Karpas-422 (cell line): ENCODE data around the gene CORO6. TPM values are rescaled to one million over a fixed set of nuclear protein-coding genes. Genes with fewer than 3 reads are reported as not detected.

Experiments used
- DNase-seq: peaks from one replicate; pipeline ENCODE4 v3.0.0-alpha.2; 2015
- H2AFZ ChIP-seq: fragments of 200-600 bp; sonication (generic); 2 replicates; pipeline ENCODE4 v1.6.1; 2014; ENCODE audit warnings: antibody characterized with exemption, low read length, mixed read lengths
- H3K27ac ChIP-seq: fragments of 200-600 bp; sonication (generic); 2 replicates; pipeline ENCODE4 v1.5.1; 2014; ENCODE audit warnings: mild to moderate bottlenecking, low read length, moderate library complexity
- H3K27me3 ChIP-seq: fragments of 200-600 bp; sonication (generic); 2 replicates; pipeline ENCODE4 v1.6.1; 2014; ENCODE audit warnings: low read length, mixed read lengths
- H3K36me3 ChIP-seq: fragments of 200-600 bp; sonication (generic); 2 replicates; pipeline ENCODE4 v1.6.1; 2014; ENCODE audit warnings: low read length, mixed read lengths; ENCODE audit not compliant: insufficient read depth
- H3K4me1 ChIP-seq: fragments of 200-600 bp; sonication (generic); 2 replicates; pipeline ENCODE4 v1.6.1; 2014; ENCODE audit warnings: mild to moderate bottlenecking, low read length, mixed read lengths
- H3K4me2 ChIP-seq: fragments of 200-600 bp; sonication (generic); 2 replicates; pipeline ENCODE4 v1.6.1; 2014; ENCODE audit warnings: low read length, low read depth, mild to moderate bottlenecking; ENCODE audit not compliant: poor library complexity, severe bottlenecking
- H3K4me3 ChIP-seq: fragments of 200-600 bp; sonication (generic); 2 replicates; pipeline ENCODE4 v1.5.1; 2014; ENCODE audit warnings: mild to moderate bottlenecking, antibody characterized with exemption, low read length, mixed read lengths
- H3K79me2 ChIP-seq: fragments of 200-600 bp; sonication (generic); 2 replicates; pipeline ENCODE4 v1.6.1; 2014; ENCODE audit warnings: mild to moderate bottlenecking, low read length, mixed read lengths
- H3K9ac ChIP-seq: fragments of 200-600 bp; sonication (generic); 2 replicates; pipeline ENCODE4 v1.6.0; 2014; ENCODE audit warnings: low read length
- H3K9me2 ChIP-seq: fragments of 200-600 bp; sonication (generic), shearing (Covaris generic); replicated peaks from 2 replicates; pipeline ENCODE4 v1.6.0; 2014; ENCODE audit warnings: mild to moderate bottlenecking, low read length, moderate library complexity; ENCODE audit not compliant: insufficient read depth
- H3K9me3 ChIP-seq: fragments of 300-700, 200-600 bp; sonication (generic); 2 replicates; pipeline ENCODE4 v1.6.1; 2014; ENCODE audit warnings: low read length, mixed read lengths
- H4K20me1 ChIP-seq: fragments of 200-600 bp; sonication (generic); 2 replicates; pipeline ENCODE4 v1.6.1; 2014; ENCODE audit warnings: mild to moderate bottlenecking, antibody characterized with exemption, low read length, low read depth; ENCODE audit not compliant: insufficient read depth
- total RNA-seq: library from RNA; depleted of rRNA; stranded (reverse); fragments of >200 nt; shearing (Covaris generic); gene quantifications from 2 replicates; pipeline ENCODE4 v1.2.3, GENCODE V29; 2014; ENCODE audit warnings: low replicate concordance

Gene CORO6
- total RNA-seq, 1 experiment from 2014 or later = 1.8 TPM

DNA sequence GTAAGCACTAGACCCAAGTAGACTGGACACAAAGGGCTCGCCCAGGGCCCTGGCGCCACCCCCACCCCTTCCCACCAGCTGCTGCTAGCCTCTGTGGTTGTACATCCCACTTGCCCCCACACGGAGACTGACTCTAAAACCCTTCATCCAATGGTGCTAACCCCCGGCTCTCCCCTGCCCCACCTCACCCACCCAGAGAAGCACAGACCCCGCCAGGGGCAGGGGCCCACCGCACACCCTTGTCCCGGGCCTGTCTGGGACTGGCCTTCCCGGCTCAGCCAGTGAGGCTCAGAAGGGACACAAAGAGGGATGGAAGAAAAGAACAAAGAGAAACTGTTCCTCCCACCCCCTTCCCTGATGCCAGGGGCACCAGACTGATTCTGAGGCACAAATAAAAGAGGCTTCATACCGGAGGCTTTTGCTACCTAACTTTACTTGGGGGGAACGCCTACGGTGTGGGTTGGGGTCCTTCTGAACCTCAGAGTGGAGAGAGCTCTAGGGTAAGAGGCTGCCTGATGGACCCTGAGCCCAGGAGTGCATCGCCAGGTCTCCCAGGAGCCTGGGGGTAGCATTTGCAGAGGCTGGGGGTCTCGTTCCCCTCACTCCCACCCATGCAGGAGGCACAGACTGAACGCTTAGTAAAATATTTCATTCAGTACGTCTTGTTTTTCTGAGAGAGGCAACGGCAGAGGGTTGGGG lies 8.2 kb downstream of the CORO6 start:
- Histone ChIP-seq H3K4me2 (peak overlapping the region; percentile 56), H3K4me3 (no peak overlapping the region), H4K20me1 (peaks cover 11% of the 10 kb centered on the region; the same call in 1 of the 2 replicates), H3K9me3 (no peaks in the 10 kb centered on the region), H3K79me2 (no peaks in the 10 kb centered on the region), H2AFZ (no peak overlapping the region), H3K4me1 (peaks cover 33% of the 10 kb centered on the region), H3K9ac (no peak overlapping the region), H3K36me3 (no peaks in the 10 kb centered on the region), H3K9me2 (no peaks in the 10 kb centered on the region), H3K27ac (no peak overlapping the region), H3K27me3 (no peaks in the 10 kb centered on the region)
- no peak for DNase-seq

GRCh38 chr17:29613856-29614255 lies 8.9 kb downstream of the CORO6 start:
- no peak overlapping the region for H3K4me3 ChIP-seq
- peaks cover 11% of the 10 kb centered on the region; the same call in 1 of the 2 replicates for H4K20me1 ChIP-seq
- H3K9me2 ChIP-seq = no peaks in the 10 kb centered on the region
- no peak for DNase-seq
- H3K9ac ChIP-seq = no peak overlapping the region
- H3K79me2 ChIP-seq = no peaks in the 10 kb centered on the region
- no peaks in the 10 kb centered on the region for H3K27me3 ChIP-seq
- H2AFZ ChIP-seq = no peak overlapping the region
- H3K36me3 ChIP-seq = no peaks in the 10 kb centered on the region
- H3K4me2 ChIP-seq = no peak overlapping the region
- no peaks in the 10 kb centered on the region for H3K9me3 ChIP-seq
- H3K4me1 ChIP-seq = peaks cover 33% of the 10 kb centered on the region
- H3K27ac ChIP-seq = no peak overlapping the region

DNA sequence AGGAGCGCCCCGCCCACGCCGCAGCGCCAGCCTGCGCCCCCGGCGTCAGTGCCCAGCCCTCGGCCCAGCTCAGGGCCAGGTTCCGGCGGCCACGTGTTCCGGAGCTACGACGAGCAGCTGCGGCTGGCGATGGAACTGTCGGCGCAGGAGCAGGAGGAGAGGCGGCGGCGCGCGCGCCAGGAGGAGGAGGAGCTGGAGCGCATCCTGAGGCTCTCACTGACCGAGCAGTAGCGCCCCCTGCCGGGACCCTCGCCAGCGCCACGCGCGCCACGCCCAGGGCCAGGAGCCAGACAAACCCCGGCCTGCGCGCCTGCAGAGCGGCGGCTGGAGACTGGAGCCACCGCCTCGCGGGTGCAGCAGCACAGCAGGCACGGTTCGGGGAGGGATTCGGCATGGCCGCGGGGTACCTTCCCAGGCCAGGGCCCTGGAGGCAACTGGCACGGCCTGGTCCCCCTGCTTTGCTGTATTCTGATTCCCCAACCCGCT lies 9.3 kb downstream of the CORO6 start:
- DNase-seq = no peak
- no peak overlapping the region for H3K27ac ChIP-seq
- no peak overlapping the region for H3K4me3 ChIP-seq
- H3K36me3 ChIP-seq = no peaks in the 10 kb centered on the region
- no peak overlapping the region for H3K9ac ChIP-seq
- H3K79me2 ChIP-seq = no peaks in the 10 kb centered on the region
- H3K9me3 ChIP-seq = no peaks in the 10 kb centered on the region
- H3K27me3 ChIP-seq = no peaks in the 10 kb centered on the region
- no peaks in the 10 kb centered on the region for H3K9me2 ChIP-seq
- H3K4me2 ChIP-seq = no peak overlapping the region
- peaks cover 29% of the 10 kb centered on the region for H3K4me1 ChIP-seq
- H4K20me1 ChIP-seq = peaks cover 11% of the 10 kb centered on the region; the same call in 1 of the 2 replicates
- H2AFZ ChIP-seq = no peak overlapping the region

GRCh38 chr17:29612404-29613280 lies 10.1 kb downstream of the CORO6 start:
- Histone ChIP-seq H3K79me2 (no peaks in the 10 kb centered on the region), H3K4me2 (no peak overlapping the region), H3K9ac (no peak overlapping the region), H3K27ac (no peak overlapping the region), H4K20me1 (peaks cover 11% of the 10 kb centered on the region; the same call in 1 of the 2 replicates), H3K9me3 (no peaks in the 10 kb centered on the region), H2AFZ (no peak overlapping the region), H3K36me3 (no peaks in the 10 kb centered on the region), H3K9me2 (no peaks in the 10 kb centered on the region), H3K4me1 (peaks cover 23% of the 10 kb centered on the region), H3K27me3 (no peaks in the 10 kb centered on the region), H3K4me3 (no peak overlapping the region)
- DNase-seq = no peak

GRCh38 chr17:29612094-29612403 lies 10.7 kb downstream of the CORO6 start:
- H3K4me3 ChIP-seq = no peak overlapping the region
- H3K9me3 ChIP-seq = no peaks in the 10 kb centered on the region
- no peaks in the 10 kb centered on the region for H3K36me3 ChIP-seq
- H4K20me1 ChIP-seq = peaks cover 11% of the 10 kb centered on the region; the same call in 1 of the 2 replicates
- no peak overlapping the region for H3K27ac ChIP-seq
- no peaks in the 10 kb centered on the region for H3K9me2 ChIP-seq
- H3K4me2 ChIP-seq = no peak overlapping the region
- no peak overlapping the region for H3K9ac ChIP-seq
- H3K4me1 ChIP-seq = peaks cover 18% of the 10 kb centered on the region
- H2AFZ ChIP-seq = no peak overlapping the region
- no peaks in the 10 kb centered on the region for H3K79me2 ChIP-seq
- DNase-seq = no peak
- H3K27me3 ChIP-seq = no peaks in the 10 kb centered on the region

DNA sequence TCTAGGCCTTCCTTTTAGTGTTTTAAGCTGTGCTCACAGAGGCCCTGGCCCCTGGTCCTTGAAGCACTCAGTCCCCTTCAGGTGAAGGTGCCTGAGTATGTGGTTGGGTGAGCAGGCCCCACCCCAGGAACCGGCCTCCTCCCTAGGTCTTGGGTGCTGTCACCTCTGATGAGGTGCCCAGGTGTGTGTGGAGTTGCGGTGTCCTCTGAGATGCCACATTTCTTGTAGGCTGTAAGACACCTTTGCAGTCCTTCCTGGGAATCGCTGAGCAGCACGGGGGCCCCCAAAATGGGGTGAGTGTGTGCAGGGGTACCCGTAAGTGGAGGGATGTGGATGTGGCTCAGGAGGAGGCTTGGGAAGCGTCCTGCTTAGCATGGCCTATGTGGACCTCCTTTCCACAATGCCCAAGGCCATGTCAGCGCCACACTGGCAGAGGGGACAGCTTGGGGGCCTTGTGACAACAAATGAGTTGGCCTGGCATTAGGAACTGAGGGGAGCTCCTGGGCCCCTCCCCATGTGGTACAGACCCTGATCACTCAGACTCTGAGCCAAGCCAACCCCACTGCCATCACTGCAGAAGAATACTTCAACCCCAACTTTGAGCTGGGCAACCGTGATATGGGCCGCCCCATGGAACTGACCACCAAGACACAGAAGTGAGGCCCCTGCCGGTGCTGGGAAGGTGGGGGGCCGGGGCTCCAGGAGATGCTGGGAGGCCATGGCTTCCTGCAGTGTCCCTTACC lies 11.2 kb downstream of the CORO6 start:
- peaks cover 14% of the 10 kb centered on the region for H3K4me1 ChIP-seq
- H3K36me3 ChIP-seq = no peaks in the 10 kb centered on the region
- no peak for DNase-seq
- H3K4me3 ChIP-seq = no peak overlapping the region
- H3K9me3 ChIP-seq = no peaks in the 10 kb centered on the region
- H3K9ac ChIP-seq = no peak overlapping the region
- no peaks in the 10 kb centered on the region for H3K79me2 ChIP-seq
- no peaks in the 10 kb centered on the region for H3K27me3 ChIP-seq
- peaks cover 7% of the 10 kb centered on the region; the same call in 1 of the 2 replicates for H4K20me1 ChIP-seq
- H3K27ac ChIP-seq = no peak overlapping the region
- H3K9me2 ChIP-seq = no peaks in the 10 kb centered on the region
- no peak overlapping the region for H2AFZ ChIP-seq
- H3K4me2 ChIP-seq = no peak overlapping the region

DNA sequence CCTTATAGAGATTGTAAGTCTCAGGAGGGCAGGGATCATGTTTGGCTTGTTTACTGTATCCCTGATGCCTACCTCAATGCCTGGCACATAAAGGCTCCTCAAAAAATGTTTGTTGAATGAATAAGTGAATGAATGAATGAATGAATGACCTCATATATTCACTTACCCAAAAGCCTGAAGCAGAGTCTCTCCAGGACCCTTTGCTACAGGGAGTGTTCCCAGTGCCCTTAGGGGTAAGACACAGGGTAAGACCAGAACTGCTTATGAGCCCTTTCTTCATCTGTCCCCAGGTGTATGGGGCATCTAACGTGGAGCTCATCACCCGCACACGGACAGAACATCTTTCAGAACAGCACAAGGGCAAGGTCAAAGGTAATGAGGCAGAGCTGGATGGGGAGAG lies 12.3 kb downstream of the CORO6 start:
- H3K27ac ChIP-seq = no peak overlapping the region
- no peaks in the 10 kb centered on the region for H3K79me2 ChIP-seq
- H3K4me3 ChIP-seq = no peak overlapping the region
- no peaks in the 10 kb centered on the region for H3K36me3 ChIP-seq
- H3K4me2 ChIP-seq = no peak overlapping the region
- no peak overlapping the region for H3K9ac ChIP-seq
- H4K20me1 ChIP-seq = no peaks in the 10 kb centered on the region
- H3K4me1 ChIP-seq = peaks cover 8% of the 10 kb centered on the region
- H2AFZ ChIP-seq = no peak overlapping the region
- H3K27me3 ChIP-seq = no peaks in the 10 kb centered on the region
- H3K9me2 ChIP-seq = no peaks in the 10 kb centered on the region
- H3K9me3 ChIP-seq = no peaks in the 10 kb centered on the region
- no peak for DNase-seq

DNA sequence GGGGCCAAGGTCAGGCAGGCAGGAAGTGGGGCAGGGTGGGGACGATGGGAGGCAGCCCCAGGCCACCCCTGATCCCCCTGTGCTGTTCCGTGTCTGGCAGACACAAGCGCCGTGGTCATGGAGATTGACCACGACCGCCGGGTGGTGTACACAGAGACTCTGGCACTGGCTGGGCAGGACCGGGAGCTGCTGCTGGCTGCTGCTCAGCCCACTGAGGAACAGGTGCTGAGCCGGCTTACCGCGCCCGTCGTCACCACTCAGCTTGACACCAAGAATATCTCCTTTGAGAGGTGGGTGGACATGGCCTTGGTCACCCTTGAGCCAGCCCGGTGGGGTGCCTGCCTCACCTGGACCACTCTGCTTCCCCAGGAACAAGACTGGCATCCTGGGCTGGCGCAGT lies 13.7 kb downstream of the CORO6 start:
- Histone ChIP-seq H3K4me2 (no peak overlapping the region), H3K9me2 (no peaks in the 10 kb centered on the region), H3K4me1 (peaks cover 4% of the 10 kb centered on the region), H4K20me1 (no peaks in the 10 kb centered on the region; the same call in 1 of the 2 replicates), H2AFZ (no peak overlapping the region), H3K9ac (no peak overlapping the region), H3K4me3 (no peak overlapping the region), H3K36me3 (no peaks in the 10 kb centered on the region), H3K9me3 (no peaks in the 10 kb centered on the region), H3K27ac (no peak overlapping the region), H3K27me3 (no peaks in the 10 kb centered on the region), H3K79me2 (no peaks in the 10 kb centered on the region)
- DNase-seq = no peak
